Measurements from ENCODE around the gene FAM50B. TPM values are rescaled to one million over a fixed set of nuclear protein-coding genes. Genes with fewer than 3 reads are reported as not detected.
A peak's percentile ranks its signal among the peaks of the same experiment; 100 is the strongest.

FAM50B gene
- total RNA-seq, result 10 to 100 TPM in 3 of 4 donors, 1 to 10 TPM in 1; 1.8 to 25.4 (median 12.2) TPM

- Histone ChIP-seq H3K4me3 (peak within 1 kb of the TSS; percentile 39 to 48), H3K4me1 (no peaks in the 10 kb centered on the region), H3K36me3 (no peaks in the 10 kb centered on the region), H3K27ac (peak within 1 kb of the TSS; percentile 63 to 69), H3K27me3 (no peaks in the 10 kb centered on the region), H3K9me3 (no peaks in the 10 kb centered on the region)
- intact Hi-C loops (cut with DNase I; ENCODE audit: low total_unique reads), result no loop called here
- DNase-seq, result peak; percentile 93 to 96
- TF ChIP-seq CTCF (IDR thresholded peaks at IDR 0.05) (peak; percentile 87 to 98 (median 94)), POLR2A (IDR thresholded peaks at IDR 0.05) (peak in 1 of 2 donors; percentile 37)
These were observed at the start of gene FAM50B for GRCh38 chr6:3848925-3849605. FAM50B (plus strand) TSS chr6:3849373; CDS start chr6:3849812, 439 bp downstream.

- Histone ChIP-seq H3K36me3 (no peaks in the 10 kb centered on the region), H3K27me3 (no peaks in the 10 kb centered on the region), H3K4me3 (no peak overlapping the region), H3K27ac (no peak overlapping the region), H3K4me1 (no peaks in the 10 kb centered on the region), H3K9me3 (no peaks in the 10 kb centered on the region)
- no peak for DNase-seq
- TF ChIP-seq POLR2A (IDR thresholded peaks at IDR 0.05) (no peak), CTCF (IDR thresholded peaks at IDR 0.05) (no peak)
- intact Hi-C loops (cut with DNase I; ENCODE audit: low total_unique reads), result no loop called here
These were observed 49.5 kb upstream of the FAM50B start for GRCh38 chr6:3799719-3800118.

- intact Hi-C loops (cut with DNase I; ENCODE audit: low total_unique reads), result no loop called here
- DNase-seq, result no peak
- H3K27ac ChIP-seq, result no peak overlapping the region
- no peaks in the 10 kb centered on the region for H3K9me3 ChIP-seq
- H3K27me3 ChIP-seq, result no peaks in the 10 kb centered on the region
- TF ChIP-seq CTCF (IDR thresholded peaks at IDR 0.05) (no peak), POLR2A (IDR thresholded peaks at IDR 0.05) (no peak)
- H3K4me1 ChIP-seq, result no peaks in the 10 kb centered on the region
- H3K36me3 ChIP-seq, result no peaks in the 10 kb centered on the region
- H3K4me3 ChIP-seq, result no peak overlapping the region
These were observed 48.2 kb upstream of the FAM50B start for GRCh38 chr6:3800850-3801591.

GRCh38 chr6:3801960-3802359, 47.2 kb upstream of the FAM50B start:
- no peaks in the 10 kb centered on the region for H3K36me3 ChIP-seq
- DNase-seq, result no peak
- no peak overlapping the region for H3K27ac ChIP-seq
- TF ChIP-seq POLR2A (IDR thresholded peaks at IDR 0.05), result no peak
- TF ChIP-seq CTCF (IDR thresholded peaks at IDR 0.05), result no peak
- H3K4me3 ChIP-seq, result no peak overlapping the region
- intact Hi-C loops (cut with DNase I; ENCODE audit: low total_unique reads), result no loop called here
- H3K9me3 ChIP-seq, result no peaks in the 10 kb centered on the region
- H3K4me1 ChIP-seq, result no peaks in the 10 kb centered on the region
- no peaks in the 10 kb centered on the region for H3K27me3 ChIP-seq

Data from uterus (tissue), 4 donors.